NB4 (cell line): ENCODE measurements around the gene TMIE.

ENCODE experiments used
- MYC ChIP-seq: IDR thresholded peaks from 2 replicates; pipeline ENCODE4 v1.6.1; 2011; ENCODE audit warnings: low read depth, low read length
- POLR2A ChIP-seq: IDR thresholded peaks from 2 replicates; pipeline ENCODE4 v1.6.1; 2011; ENCODE audit warnings: mild to moderate bottlenecking; ENCODE audit not compliant: insufficient read length; ENCODE audit errors: extremely low read depth
- TF ChIP-seq, protein P1 (sequence below): IDR thresholded peaks from one replicate; pipeline ENCODE4 v1.5.1; 2012; ENCODE audit warnings: low read depth, low read length
- TF ChIP-seq, protein P2 (sequence below): IDR thresholded peaks from 2 replicates; pipeline ENCODE4 v1.6.1; 2011; ENCODE audit warnings: low read depth, low read length

DNA sequence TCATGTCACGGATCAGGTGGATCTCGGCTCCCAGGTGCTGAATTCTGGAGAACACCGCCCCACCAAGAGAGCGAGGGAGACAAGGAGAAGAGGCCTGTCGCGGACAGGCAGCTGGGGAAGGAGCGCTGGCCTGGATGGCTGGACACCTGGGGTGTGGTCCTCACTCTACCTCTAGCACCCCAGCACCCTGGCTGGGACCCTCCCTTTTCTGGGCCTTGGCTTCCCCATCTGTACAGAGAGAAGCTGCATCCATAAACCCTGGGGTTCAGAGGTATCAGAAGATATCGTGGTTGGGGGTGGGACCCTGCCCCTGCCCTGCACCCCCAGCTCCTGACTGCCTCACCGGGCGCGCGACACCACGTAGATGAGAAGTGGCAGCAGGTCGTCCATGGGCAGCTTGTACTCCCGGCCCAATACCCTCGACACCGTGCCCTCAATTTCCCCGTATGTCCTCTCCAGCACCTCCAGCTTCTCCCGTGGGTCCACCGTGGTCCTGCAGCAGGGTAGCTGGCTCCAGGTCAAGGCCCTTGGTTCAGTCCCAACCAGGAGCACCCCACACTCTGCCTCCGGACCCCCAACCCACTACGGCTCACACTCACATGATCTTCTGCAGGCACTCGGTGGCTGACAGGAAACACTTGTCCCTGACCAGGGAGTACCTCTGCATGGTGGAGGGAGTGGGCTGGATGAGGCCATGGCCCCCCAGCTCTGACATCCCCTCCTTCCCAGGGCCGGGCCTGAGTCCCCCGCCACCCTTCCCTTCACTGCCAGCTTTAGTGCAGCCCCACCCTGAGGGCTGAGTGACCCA lies 29.4 kb upstream of the TMIE start:
- TF ChIP-seq, protein P1, sequence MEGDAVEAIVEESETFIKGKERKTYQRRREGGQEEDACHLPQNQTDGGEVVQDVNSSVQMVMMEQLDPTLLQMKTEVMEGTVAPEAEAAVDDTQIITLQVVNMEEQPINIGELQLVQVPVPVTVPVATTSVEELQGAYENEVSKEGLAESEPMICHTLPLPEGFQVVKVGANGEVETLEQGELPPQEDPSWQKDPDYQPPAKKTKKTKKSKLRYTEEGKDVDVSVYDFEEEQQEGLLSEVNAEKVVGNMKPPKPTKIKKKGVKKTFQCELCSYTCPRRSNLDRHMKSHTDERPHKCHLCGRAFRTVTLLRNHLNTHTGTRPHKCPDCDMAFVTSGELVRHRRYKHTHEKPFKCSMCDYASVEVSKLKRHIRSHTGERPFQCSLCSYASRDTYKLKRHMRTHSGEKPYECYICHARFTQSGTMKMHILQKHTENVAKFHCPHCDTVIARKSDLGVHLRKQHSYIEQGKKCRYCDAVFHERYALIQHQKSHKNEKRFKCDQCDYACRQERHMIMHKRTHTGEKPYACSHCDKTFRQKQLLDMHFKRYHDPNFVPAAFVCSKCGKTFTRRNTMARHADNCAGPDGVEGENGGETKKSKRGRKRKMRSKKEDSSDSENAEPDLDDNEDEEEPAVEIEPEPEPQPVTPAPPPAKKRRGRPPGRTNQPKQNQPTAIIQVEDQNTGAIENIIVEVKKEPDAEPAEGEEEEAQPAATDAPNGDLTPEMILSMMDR, result no peak
- TF ChIP-seq POLR2A (no peak), MYC (no peak)
- TF ChIP-seq, protein P2, sequence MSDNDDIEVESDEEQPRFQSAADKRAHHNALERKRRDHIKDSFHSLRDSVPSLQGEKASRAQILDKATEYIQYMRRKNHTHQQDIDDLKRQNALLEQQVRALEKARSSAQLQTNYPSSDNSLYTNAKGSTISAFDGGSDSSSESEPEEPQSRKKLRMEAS, result no peak
